Stomach (tissue), 4 donors: ENCODE measurements around the gene DLL4.

Experiments used
- CTCF ChIP-seq, 7 experiments: fragments of 450-650 bp in 4 of 7; fragments of 200-600 bp in 3 of 7; sonication (generic) in 3 of 7; IDR thresholded peaks; one replicate each; pipeline ENCODE4 v1.5.1; 2016 to 2019; ENCODE audit warnings: antibody characterized with exemption in 7 of 7, control low read depth in 2 of 7, mild to moderate bottlenecking in 1 of 7
- EP300 ChIP-seq: sonication (generic); formaldehyde crosslinking; IDR thresholded peaks from one replicate; pipeline ENCODE4 v1.6.1; 2017; ENCODE audit warnings: antibody characterized with exemption
- POLR2A ChIP-seq, 4 donors: fragments of 450-650 bp; IDR thresholded peaks; one replicate each; pipeline ENCODE4 v1.6.1; 2016; ENCODE audit warnings: antibody characterized with exemption in 4 of 4, control low read depth in 2 of 4, mild to moderate bottlenecking in 1 of 4, moderate library complexity in 1 of 4
- POLR2AphosphoS5 ChIP-seq, 3 donors: sonication (generic); formaldehyde crosslinking; IDR thresholded peaks; one replicate each; pipeline ENCODE4 v1.6.1; 2016; ENCODE audit warnings: antibody characterized with exemption in 3 of 3

DNA sequence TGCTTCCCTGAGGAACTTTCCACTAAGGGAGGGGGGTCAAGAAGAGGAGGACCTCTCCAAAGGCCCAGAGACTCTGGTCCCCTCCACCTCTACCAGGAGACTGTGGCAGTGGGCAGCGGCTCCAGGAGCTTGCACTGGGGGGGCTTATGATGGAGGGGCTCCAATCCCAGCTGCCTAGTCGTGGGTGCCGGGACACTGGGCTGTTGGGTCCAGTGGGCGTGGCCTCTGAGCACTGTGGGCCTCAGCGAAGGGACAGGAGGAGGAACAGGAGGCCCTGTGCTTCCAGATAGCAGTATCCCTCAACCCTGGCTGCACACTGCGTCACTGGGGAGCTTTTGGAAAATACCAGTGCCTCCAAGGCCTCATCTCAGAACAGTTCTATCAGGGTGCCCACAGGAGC, 13.5 kb upstream of the DLL4 start:
- no peak for TF ChIP-seq POLR2A (IDR thresholded peaks at IDR 0.05)
- TF ChIP-seq CTCF (IDR thresholded peaks at IDR 0.05), result no peak
- TF ChIP-seq POLR2AphosphoS5 (IDR thresholded peaks at IDR 0.05), result no peak
- TF ChIP-seq EP300, result no peak
